ENCODE results near the gene ANKRD39.

DNA sequence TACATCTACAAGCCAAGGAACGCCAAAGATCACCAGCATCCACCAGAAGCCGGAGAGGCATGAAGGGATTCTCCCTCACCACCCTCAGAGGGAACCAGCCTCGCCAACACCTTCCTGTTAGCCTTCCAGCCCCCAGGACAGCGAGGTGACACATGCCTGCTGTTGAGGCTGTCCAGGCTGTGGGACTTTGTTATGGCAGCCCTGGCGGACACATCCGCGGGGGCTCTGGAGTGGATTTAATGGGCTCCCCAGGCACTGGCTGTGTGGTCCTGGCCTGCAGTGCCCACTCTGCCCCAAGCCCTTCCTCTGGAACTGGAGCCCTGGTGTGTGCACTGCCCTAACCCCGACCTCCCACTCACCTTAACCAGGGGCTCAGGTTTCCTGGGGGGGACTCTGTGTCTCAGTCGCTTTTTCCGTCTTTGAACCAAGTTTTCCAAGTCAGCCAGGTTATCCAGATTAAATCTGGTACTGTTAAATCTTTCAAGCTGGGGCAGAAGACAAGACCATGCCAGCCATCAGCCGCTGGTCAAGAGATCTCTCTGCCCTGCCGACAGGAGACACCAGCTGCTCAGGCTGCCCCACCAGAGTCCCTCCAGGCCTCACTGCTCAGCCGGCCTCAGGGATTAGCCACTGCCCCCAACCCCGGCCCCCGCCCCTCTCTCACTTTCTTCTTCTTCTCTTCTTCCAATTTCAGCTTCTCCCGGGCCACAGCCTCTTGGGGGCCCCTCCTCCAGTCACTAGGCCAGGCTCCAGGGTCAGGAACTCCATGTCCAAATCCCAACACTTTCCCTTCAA is 15.9 kb downstream of the ANKRD39 start:
- TF ChIP-seq POLR2AphosphoS5 (IDR thresholded peaks at IDR 0.05; ENCODE audit: low read depth, low read length), result no peak
- TF ChIP-seq, protein P1, sequence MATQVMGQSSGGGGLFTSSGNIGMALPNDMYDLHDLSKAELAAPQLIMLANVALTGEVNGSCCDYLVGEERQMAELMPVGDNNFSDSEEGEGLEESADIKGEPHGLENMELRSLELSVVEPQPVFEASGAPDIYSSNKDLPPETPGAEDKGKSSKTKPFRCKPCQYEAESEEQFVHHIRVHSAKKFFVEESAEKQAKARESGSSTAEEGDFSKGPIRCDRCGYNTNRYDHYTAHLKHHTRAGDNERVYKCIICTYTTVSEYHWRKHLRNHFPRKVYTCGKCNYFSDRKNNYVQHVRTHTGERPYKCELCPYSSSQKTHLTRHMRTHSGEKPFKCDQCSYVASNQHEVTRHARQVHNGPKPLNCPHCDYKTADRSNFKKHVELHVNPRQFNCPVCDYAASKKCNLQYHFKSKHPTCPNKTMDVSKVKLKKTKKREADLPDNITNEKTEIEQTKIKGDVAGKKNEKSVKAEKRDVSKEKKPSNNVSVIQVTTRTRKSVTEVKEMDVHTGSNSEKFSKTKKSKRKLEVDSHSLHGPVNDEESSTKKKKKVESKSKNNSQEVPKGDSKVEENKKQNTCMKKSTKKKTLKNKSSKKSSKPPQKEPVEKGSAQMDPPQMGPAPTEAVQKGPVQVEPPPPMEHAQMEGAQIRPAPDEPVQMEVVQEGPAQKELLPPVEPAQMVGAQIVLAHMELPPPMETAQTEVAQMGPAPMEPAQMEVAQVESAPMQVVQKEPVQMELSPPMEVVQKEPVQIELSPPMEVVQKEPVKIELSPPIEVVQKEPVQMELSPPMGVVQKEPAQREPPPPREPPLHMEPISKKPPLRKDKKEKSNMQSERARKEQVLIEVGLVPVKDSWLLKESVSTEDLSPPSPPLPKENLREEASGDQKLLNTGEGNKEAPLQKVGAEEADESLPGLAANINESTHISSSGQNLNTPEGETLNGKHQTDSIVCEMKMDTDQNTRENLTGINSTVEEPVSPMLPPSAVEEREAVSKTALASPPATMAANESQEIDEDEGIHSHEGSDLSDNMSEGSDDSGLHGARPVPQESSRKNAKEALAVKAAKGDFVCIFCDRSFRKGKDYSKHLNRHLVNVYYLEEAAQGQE (IDR thresholded peaks at IDR 0.05; ENCODE audit: insufficient read depth in 1 of 2, low read depth in 2 of 2, low read length in 2 of 2), result no peak
- no peak for TF ChIP-seq TAF1 (IDR thresholded peaks at IDR 0.05; ENCODE audit: borderline replicate concordance, insufficient read depth, low read length)
- TF ChIP-seq SIN3A (IDR thresholded peaks at IDR 0.05; ENCODE audit: borderline replicate concordance, insufficient read depth, low read length), result no peak

Measured in PFSK-1 (cell line).